IMR-90 (cell line): ENCODE results near the gene PHF14.

Experiments
- MAZ ChIP-seq: IDR thresholded peaks from 2 replicates; pipeline ENCODE4 v1.6.1; 2012; ENCODE audit warnings: low read depth, mild to moderate bottlenecking, low read length, improper control_type of control experiment, moderate library complexity, borderline replicate concordance
- POLR2A ChIP-seq: IDR thresholded peaks from 2 replicates; pipeline ENCODE4 v1.6.1; 2012; ENCODE audit warnings: mild to moderate bottlenecking, low read depth, low read length
- RCOR1 ChIP-seq: IDR thresholded peaks from 2 replicates; pipeline ENCODE4 v1.6.1; 2012; ENCODE audit warnings: mild to moderate bottlenecking, low read length, improper control_type of control experiment; ENCODE audit not compliant: insufficient replicate concordance
- RFX5 ChIP-seq: IDR thresholded peaks from 2 replicates; pipeline ENCODE4 v1.8.0; 2012; ENCODE audit warnings: low read depth, mild to moderate bottlenecking, low read length, moderate library complexity
- TF ChIP-seq, protein P1 (sequence below): conservative IDR thresholded peaks from 2 replicates; pipeline ENCODE4 v1.5.1; 2012; ENCODE audit warnings: mild to moderate bottlenecking, low read depth, low read length, improper control_type of control experiment
- TF ChIP-seq, protein P2 (sequence below): fragments of 150-350 bp; IDR thresholded peaks from 2 replicates; pipeline ENCODE4 v1.6.1; 2017; ENCODE audit warnings: mild to moderate bottlenecking, antibody characterized with exemption, low read length, low read depth

DNA sequence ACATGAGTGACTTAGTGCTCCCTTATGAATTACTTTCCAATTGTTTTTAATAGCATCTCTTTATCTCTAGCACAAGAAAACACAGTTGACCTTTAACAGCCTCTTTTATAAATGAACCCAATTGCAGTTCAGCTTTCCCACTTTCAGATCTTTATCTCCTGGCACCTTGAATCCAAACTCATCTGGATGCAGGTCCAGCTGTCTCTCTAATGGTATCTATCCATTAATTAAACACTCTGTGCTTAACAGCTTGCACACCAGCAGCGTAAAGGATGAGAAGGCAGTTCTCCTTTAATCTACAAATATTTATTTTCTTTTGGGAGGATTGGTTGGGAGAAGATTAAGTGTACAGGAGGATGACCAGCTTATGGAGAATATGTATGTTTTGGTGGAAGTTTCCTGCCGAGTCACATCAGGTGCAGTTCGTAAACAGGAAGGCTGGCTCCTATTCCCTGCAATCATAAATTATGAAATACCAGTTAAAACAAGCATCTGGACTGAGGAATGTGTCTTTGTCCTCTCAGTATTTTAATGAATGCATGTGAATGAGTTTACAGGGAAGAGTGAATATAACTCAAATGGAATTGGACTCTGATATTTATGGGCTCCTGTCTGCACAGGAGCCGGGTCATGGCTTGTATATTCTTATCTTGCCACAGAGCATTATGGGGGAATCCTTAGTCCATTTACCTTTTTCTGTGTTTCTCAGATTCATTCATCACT lies 232.7 kb downstream of the PHF14 start:
- TF ChIP-seq, protein P1, sequence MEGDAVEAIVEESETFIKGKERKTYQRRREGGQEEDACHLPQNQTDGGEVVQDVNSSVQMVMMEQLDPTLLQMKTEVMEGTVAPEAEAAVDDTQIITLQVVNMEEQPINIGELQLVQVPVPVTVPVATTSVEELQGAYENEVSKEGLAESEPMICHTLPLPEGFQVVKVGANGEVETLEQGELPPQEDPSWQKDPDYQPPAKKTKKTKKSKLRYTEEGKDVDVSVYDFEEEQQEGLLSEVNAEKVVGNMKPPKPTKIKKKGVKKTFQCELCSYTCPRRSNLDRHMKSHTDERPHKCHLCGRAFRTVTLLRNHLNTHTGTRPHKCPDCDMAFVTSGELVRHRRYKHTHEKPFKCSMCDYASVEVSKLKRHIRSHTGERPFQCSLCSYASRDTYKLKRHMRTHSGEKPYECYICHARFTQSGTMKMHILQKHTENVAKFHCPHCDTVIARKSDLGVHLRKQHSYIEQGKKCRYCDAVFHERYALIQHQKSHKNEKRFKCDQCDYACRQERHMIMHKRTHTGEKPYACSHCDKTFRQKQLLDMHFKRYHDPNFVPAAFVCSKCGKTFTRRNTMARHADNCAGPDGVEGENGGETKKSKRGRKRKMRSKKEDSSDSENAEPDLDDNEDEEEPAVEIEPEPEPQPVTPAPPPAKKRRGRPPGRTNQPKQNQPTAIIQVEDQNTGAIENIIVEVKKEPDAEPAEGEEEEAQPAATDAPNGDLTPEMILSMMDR, result no peak
- TF ChIP-seq MAZ, result no peak
- TF ChIP-seq RFX5, result no peak
- no peak for TF ChIP-seq RCOR1
- TF ChIP-seq, protein P2, sequence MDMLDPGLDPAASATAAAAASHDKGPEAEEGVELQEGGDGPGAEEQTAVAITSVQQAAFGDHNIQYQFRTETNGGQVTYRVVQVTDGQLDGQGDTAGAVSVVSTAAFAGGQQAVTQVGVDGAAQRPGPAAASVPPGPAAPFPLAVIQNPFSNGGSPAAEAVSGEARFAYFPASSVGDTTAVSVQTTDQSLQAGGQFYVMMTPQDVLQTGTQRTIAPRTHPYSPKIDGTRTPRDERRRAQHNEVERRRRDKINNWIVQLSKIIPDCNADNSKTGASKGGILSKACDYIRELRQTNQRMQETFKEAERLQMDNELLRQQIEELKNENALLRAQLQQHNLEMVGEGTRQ, result no peak
- no peak for TF ChIP-seq POLR2A
